ENCODE results near the gene CHRDL1. TPM values are rescaled to one million over a fixed set of nuclear protein-coding genes. Genes with fewer than 3 reads are reported as not detected.

The CHRDL1 gene
- polyA plus RNA-seq, 1 donor = 5.1 TPM

- no peak for DNase-seq
Observed at GRCh38 chrX:110743679-110744340, 51.8 kb downstream of the CHRDL1 start.

- DNase-seq = no peak
Observed at GRCh38 chrX:110741213-110741796, 54.3 kb downstream of the CHRDL1 start.

GRCh38 chrX:110734894-110735541 lies 60.6 kb downstream of the CHRDL1 start:
- DNase-seq = no peak

- DNase-seq = no peak
Observed at GRCh38 chrX:110734271-110734670, 61.3 kb downstream of the CHRDL1 start.

GRCh38 chrX:110733166-110733565 lies 62.5 kb downstream of the CHRDL1 start:
- DNase-seq = no peak

- no peak for DNase-seq
Observed at GRCh38 chrX:110732266-110732665, 63.4 kb downstream of the CHRDL1 start.

GRCh38 chrX:110723844-110724243 lies 71.8 kb downstream of the CHRDL1 start:
- DNase-seq = no peak

GRCh38 chrX:110722135-110722534 lies 73.5 kb downstream of the CHRDL1 start:
- DNase-seq = no peak

- no peak for DNase-seq
Observed at GRCh38 chrX:110713666-110714065, 82.0 kb downstream of the CHRDL1 start.

GRCh38 chrX:110706446-110706845 lies 89.2 kb downstream of the CHRDL1 start:
- no peak for DNase-seq

GRCh38 chrX:110703641-110704040 lies 92.0 kb downstream of the CHRDL1 start:
- no peak for DNase-seq

- no peak for DNase-seq
Observed at GRCh38 chrX:110699109-110699508, 96.5 kb downstream of the CHRDL1 start.

GRCh38 chrX:110698696-110699095 lies 96.9 kb downstream of the CHRDL1 start:
- DNase-seq = no peak

GRCh38 chrX:110692866-110693265 lies 102.8 kb downstream of the CHRDL1 start:
- no peak for DNase-seq

GRCh38 chrX:110691446-110691845 lies 104.2 kb downstream of the CHRDL1 start:
- no peak for DNase-seq

- DNase-seq = no peak
Observed at GRCh38 chrX:110684653-110685052, 111.0 kb downstream of the CHRDL1 start.

GRCh38 chrX:110683925-110684324 lies 111.7 kb downstream of the CHRDL1 start:
- no peak for DNase-seq

- no peak for DNase-seq
Observed at GRCh38 chrX:110678591-110678990, 117.0 kb downstream of the CHRDL1 start.

- DNase-seq = no peak
Observed at GRCh38 chrX:110675886-110676285, 119.7 kb downstream of the CHRDL1 start.

GRCh38 chrX:110671068-110671803 lies 124.4 kb downstream of the CHRDL1 start:
- no peak for DNase-seq

GRCh38 chrX:110669572-110669971 lies 126.0 kb downstream of the CHRDL1 start:
- DNase-seq = no peak

GRCh38 chrX:110667706-110668105 lies 127.9 kb downstream of the CHRDL1 start:
- DNase-seq = no peak

All from hindlimb muscle (tissue), 1 donor.